HG03095 (cell line): ENCODE measurements around the gene DMRT1.

Experiments
- ATAC-seq: cut with Tn5 transposase; IDR thresholded peaks from one replicate; pipeline ENCODE4 v1.9.1; 2021; ENCODE audit warnings: moderate library complexity; ENCODE audit not compliant: unreplicated experiment

DMRT1 gene

GRCh38 chr9:970151-970996 lies 128.9 kb downstream of the DMRT1 start:
- no peak for ATAC-seq

- no peak for ATAC-seq
These were observed 130.5 kb downstream of the DMRT1 start for GRCh38 chr9:971901-972500.

GRCh38 chr9:972501-973294 lies 131.2 kb downstream of the DMRT1 start:
- ATAC-seq = no peak

GRCh38 chr9:973295-973834 lies 131.9 kb downstream of the DMRT1 start:
- no peak for ATAC-seq

GRCh38 chr9:974031-974995 lies 132.8 kb downstream of the DMRT1 start:
- ATAC-seq = no peak

- ATAC-seq = no peak
These were observed 133.7 kb downstream of the DMRT1 start for GRCh38 chr9:974996-975739.

- no peak for ATAC-seq
These were observed 134.3 kb downstream of the DMRT1 start for GRCh38 chr9:975740-976257.

GRCh38 chr9:976258-976942 lies 134.9 kb downstream of the DMRT1 start, which contains the start of gene DMRT3:
Gene DMRT3, plus strand, starts transcription at chr9:976655. Its CDS starts 347 bp downstream, at chr9:977002.
- no peak for ATAC-seq

GRCh38 chr9:976943-977837 lies 135.7 kb downstream of the DMRT1 start:
- ATAC-seq = no peak

- no peak for ATAC-seq
These were observed 136.6 kb downstream of the DMRT1 start for GRCh38 chr9:977838-978830.

GRCh38 chr9:979983-980382 lies 138.5 kb downstream of the DMRT1 start:
- ATAC-seq = no peak

GRCh38 chr9:980640-981039 lies 139.1 kb downstream of the DMRT1 start:
- no peak for ATAC-seq

- ATAC-seq = no peak
These were observed 140.0 kb downstream of the DMRT1 start for GRCh38 chr9:981491-981898.

- ATAC-seq = no peak
These were observed 141.1 kb downstream of the DMRT1 start for GRCh38 chr9:982394-983230.

- no peak for ATAC-seq
These were observed 152.5 kb downstream of the DMRT1 start for GRCh38 chr9:994005-994404.

- no peak for ATAC-seq
These were observed 153.7 kb downstream of the DMRT1 start for GRCh38 chr9:995192-995591.
